Activated T-helper 17 cell treated with anti-CD3 and anti-CD28 coated beads, Interleukin-2, amount 50 U/mL, for 72 hours (primary cell): Measurements from ENCODE around the gene SMIM35. TPM values are rescaled to one million over a fixed set of nuclear protein-coding genes. Genes with fewer than 3 reads are reported as not detected.

ENCODE experiments used
- ATAC-seq: fragments of 150-1000 bp; cut with Tn5 transposase; replicated peaks from 2 replicates; pipeline ENCODE4 v1.10.0; 2021; ENCODE audit warnings: mild to moderate bottlenecking, moderate library complexity
- H3K27ac Mint-ChIP-seq: one replicate; pipeline ENCODE4 v1.8.0; 2022; ENCODE audit warnings: mixed read lengths
- H3K27me3 Mint-ChIP-seq: one replicate; pipeline ENCODE4 v1.8.0; 2022; ENCODE audit warnings: mixed read lengths
- H3K36me3 Mint-ChIP-seq: one replicate; pipeline ENCODE4 v1.8.0; 2022; ENCODE audit warnings: low read depth, mild to moderate bottlenecking, mixed read lengths
- H3K4me1 Mint-ChIP-seq: one replicate; pipeline ENCODE4 v1.8.0; 2022; ENCODE audit warnings: mixed read lengths
- H3K4me3 Mint-ChIP-seq: one replicate; pipeline ENCODE4 v1.8.0; 2022; ENCODE audit warnings: mild to moderate bottlenecking, mixed read lengths
- H3K9me3 Mint-ChIP-seq: one replicate; pipeline ENCODE4 v1.8.0; 2022; ENCODE audit warnings: mixed read lengths
- total RNA-seq, 2 donors: library from RNA; stranded (reverse); gene quantifications; one replicate each; pipeline ENCODE4 v1.2.3, GENCODE V29; 2022

The SMIM35 gene
- total RNA-seq, 2 donors from 2014 or later: not detected

DNA sequence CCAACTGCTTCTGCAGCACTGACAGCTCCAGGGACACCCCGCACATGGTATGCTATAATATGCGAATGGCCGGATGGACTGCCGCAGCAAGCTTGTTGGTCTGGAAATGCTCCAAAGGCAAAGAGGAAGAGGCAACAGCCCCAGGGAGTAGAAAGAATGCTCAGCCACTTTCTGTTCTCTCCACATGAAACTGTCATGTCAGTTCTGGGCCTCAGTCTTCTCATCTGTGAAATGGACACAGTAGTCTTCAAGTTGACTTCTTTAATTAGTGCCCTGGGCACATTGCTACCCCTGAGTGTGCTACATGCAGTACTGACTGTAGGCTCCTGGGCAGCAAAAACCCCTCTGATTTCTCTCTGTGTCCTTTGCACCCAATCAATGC lies 80.6 kb downstream of the SMIM35 start:
- Mint-ChIP-seq H3K36me3 (peaks cover 11% of the 10 kb centered on the region), H3K27me3 (no peaks in the 10 kb centered on the region), H3K27ac (no peak overlapping the region), H3K4me1 (peaks cover 54% of the 10 kb centered on the region), H3K9me3 (peaks cover 7% of the 10 kb centered on the region), H3K4me3 (no peak overlapping the region)
- ATAC-seq: no peak

DNA sequence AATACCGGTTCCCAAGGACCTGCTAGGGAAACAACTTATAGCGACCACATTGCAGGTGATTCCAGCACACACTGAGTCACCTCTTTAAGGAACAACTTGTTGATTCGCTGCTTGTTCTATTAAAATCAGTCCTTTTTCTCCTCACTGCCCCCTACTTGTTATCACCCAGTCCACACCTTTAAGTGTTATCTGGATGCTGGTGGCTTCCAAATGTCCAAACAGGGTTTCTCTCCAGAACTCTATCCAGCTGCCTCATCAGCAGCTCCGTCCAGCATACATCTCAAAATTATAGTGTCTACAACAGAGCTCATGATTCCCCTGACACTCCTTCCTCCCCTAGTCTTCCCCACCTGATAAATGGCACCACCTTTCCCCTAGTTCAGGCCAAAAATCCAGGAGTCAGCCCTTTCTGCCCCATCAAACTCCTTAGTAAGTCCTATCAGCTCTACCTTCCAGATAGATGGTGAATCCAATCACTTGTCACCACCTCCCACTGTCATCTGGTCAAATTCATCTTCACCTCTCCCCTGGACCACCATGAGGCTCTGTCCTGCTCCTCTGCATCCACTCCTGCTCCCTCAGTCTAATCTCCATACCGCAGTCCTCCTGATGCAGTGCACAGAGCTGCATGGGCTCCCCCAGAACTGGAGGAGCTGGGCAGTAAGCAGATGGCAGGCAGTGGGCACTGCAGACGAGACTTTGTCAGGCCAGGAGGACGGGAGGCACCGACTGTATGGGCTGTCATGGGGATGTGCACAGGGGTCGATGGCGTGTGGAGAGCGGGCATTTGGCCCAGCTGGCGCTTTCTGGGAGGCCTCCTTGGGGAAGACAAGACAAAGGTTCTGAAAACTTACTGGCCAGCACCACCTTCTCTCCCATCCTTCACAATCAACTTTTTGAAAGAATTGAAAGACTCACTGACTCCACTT lies 81.3 kb downstream of the SMIM35 start:
- no peak for ATAC-seq
- peaks cover 7% of the 10 kb centered on the region for H3K9me3 Mint-ChIP-seq
- H3K4me1 Mint-ChIP-seq: peaks cover 55% of the 10 kb centered on the region
- H3K4me3 Mint-ChIP-seq: peak overlapping the region; percentile 55
- H3K27ac Mint-ChIP-seq: peak overlapping the region; percentile 89
- peaks cover 13% of the 10 kb centered on the region for H3K36me3 Mint-ChIP-seq
- H3K27me3 Mint-ChIP-seq: no peaks in the 10 kb centered on the region

DNA sequence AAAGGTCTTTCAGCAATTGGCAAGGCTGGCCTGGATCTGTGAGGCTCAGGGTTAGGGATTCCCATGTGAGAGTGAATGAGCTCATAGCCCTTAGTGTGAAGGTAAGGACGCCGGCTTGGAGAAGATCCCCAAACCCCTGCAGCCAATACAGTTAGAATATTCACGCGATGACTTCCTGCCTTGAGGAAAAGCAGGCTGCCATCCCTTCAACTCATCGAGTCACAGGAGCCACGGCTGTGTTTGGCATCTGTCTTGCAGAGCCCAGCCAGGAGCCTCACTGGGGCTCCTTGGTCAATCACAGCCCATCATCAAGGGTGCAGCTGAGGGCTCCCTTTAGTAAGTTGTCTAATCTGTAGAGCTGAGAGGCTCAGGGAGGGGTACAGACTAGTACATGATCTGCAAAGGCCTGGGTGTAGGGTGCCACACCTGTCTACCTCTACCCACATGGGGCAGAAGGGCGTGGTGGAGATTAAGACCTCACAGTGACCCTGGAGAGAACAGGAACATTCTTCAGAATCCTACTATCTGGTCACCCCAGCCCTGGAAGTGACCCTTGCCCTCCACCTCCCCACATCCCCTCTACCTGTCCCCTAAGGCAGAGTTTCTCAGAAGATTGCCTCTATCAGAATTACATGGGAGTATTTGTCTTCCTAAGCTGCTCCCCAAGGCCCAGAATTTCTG lies 82.1 kb downstream of the SMIM35 start:
- Mint-ChIP-seq H3K27ac (peak overlapping the region; percentile 89), H3K9me3 (peaks cover 7% of the 10 kb centered on the region), H3K4me1 (peaks cover 60% of the 10 kb centered on the region), H3K36me3 (peaks cover 21% of the 10 kb centered on the region), H3K27me3 (no peaks in the 10 kb centered on the region), H3K4me3 (peak overlapping the region; percentile 55)
- ATAC-seq: no peak

DNA sequence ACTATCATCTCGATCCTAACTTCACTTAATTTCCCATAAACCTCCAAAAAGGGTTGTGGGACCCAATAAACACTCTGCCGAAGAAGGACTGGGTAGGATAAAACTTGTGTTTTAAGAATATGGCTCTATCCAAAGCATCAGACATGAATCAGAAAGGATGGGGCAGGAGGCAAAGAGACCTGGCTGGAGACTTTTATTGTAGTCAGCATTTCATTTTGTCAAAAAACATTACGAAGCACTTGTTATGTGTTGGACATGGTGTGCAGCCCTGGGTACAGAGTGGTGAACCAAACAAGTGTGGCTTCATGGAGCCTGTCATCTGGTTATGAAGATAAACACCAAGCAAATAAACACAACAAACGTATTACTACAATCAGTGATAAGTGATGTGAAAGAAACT lies 83.3 kb downstream of the SMIM35 start:
- no peaks in the 10 kb centered on the region for H3K27me3 Mint-ChIP-seq
- peak; percentile 2 for ATAC-seq

DNA sequence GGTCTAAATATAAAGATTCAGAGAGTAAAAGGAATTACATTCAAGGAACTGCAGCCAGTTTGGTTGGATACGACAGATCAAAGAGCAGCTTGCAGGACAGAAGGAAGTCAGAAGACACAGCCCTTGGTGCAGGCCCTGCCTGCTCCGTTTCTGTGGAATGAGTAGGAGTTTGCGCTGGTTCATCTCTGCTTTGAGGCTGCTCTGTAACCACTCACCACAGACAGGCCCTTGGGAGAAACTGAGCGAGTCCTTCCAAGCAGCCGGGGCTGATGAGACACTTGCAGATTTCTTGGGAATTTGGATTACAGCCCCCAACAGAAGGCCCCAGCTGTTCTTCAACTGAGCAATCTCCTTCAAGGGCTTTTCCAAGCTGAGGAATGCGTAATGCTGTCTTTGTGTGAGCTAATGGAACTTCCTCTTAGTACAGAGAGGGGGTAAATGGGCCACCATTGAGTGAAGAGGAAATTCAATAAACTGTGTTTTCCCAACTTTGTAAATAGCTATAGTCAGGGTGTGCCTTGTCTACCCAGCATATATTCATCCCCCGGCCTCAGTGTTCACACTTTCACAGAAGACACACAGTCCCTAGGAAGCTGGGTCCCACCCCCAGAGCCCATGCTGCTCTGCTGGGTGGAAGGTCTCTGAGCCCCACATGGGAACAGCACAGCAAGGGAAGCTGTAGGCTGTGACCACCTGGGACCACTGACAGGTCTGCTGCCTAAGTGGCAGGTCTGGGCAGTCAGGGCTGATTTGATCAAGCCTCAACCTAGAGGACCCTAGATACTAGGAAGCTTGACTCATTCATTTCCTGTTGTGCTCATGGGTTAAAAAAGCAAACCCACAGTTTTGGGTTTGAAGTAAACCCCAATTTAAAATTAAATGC lies 84.0 kb downstream of the SMIM35 start:
- Mint-ChIP-seq H3K4me3 (peak overlapping the region; percentile 55), H3K9me3 (no peaks in the 10 kb centered on the region), H3K27ac (peak overlapping the region; percentile 89), H3K27me3 (no peaks in the 10 kb centered on the region), H3K36me3 (peaks cover 40% of the 10 kb centered on the region), H3K4me1 (peaks cover 57% of the 10 kb centered on the region)
- ATAC-seq: peak; percentile 70

More for the DNA sequence above, 83.3 kb downstream of the SMIM35 start:
- Mint-ChIP-seq H3K36me3 (peaks cover 34% of the 10 kb centered on the region), H3K27ac (peak overlapping the region; percentile 89), H3K4me1 (peaks cover 57% of the 10 kb centered on the region), H3K9me3 (peaks cover 3% of the 10 kb centered on the region), H3K4me3 (peak overlapping the region; percentile 55)

DNA sequence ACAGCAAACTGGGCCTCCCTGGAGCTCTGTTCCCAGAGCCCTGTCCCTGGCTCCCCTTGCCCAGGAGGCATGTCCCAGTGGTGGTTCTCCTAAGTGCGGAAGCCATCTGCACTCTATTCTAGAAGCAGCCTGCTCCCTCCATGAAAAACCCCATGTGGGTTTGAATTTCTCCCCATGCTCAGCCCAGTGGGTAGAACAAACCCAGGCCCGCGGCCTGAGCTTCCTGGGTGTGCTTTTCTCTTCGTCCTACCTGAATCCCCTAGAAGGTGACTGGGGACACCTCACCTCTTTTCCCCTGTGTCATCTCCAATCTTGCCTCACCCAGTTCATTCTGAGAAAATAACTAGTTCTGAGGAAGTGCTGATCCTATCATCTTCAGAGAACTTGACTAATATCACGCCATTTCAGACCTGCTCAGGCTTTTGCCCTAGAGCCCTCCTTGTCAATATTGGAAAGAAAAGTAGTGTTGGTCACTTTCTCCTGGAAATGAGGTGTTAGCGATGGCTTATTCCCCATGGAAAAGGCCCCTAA lies 84.7 kb downstream of the SMIM35 start:
- H3K4me3 Mint-ChIP-seq: peak overlapping the region; percentile 55
- H3K27ac Mint-ChIP-seq: peak overlapping the region; percentile 89
- no peaks in the 10 kb centered on the region for H3K27me3 Mint-ChIP-seq
- peaks cover 47% of the 10 kb centered on the region for H3K36me3 Mint-ChIP-seq
- no peaks in the 10 kb centered on the region for H3K9me3 Mint-ChIP-seq
- peak; percentile 67 for ATAC-seq
- H3K4me1 Mint-ChIP-seq: peaks cover 59% of the 10 kb centered on the region

DNA sequence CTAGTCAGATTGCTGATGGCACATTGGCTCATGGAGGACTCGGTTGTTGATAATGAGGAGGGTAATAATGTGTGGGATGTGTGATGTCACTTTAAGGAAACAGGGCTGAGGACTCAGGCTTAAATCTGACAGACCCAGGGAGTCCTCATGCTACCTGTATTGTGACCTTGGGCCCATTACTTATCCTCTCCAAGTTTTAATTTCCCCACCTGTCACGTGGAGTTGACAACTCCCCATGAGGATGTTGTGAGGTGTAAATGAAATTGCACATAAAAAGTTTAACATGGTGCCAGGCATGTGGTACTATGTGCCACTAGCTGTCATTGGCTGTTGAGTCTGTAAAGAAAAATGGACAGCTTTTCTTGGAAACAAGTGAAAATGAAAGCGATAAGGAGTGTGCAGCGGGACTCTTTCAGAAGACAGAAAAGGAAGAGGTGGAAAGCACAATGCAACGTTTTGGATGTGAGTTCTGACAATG lies 85.2 kb downstream of the SMIM35 start:
- ATAC-seq: peak; percentile 20
- peaks cover 60% of the 10 kb centered on the region for H3K4me1 Mint-ChIP-seq
- peak overlapping the region; percentile 89 for H3K27ac Mint-ChIP-seq
- no peaks in the 10 kb centered on the region for H3K9me3 Mint-ChIP-seq
- peak overlapping the region; percentile 55 for H3K4me3 Mint-ChIP-seq
- peaks cover 53% of the 10 kb centered on the region for H3K36me3 Mint-ChIP-seq
- H3K27me3 Mint-ChIP-seq: no peaks in the 10 kb centered on the region

DNA sequence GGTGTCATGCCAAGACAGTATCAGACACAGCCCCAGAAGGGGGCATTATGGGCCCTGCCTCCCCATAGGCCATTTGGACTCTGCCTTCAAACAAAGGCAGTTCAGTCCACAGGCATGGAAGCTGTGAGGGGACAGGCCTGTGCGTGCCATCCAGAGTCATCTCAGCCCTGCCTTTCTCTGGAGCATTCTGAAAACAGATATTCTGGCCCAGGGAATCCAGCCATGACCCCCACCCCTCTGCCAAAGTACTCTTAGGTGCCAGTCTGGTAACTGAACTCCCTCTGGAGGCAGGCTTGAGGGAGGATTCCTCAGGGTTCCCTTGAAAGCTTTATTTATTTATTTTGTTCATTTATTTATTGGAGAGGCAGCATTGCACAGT lies 85.9 kb downstream of the SMIM35 start:
- peak overlapping the region; percentile 89 for H3K27ac Mint-ChIP-seq
- no peaks in the 10 kb centered on the region for H3K9me3 Mint-ChIP-seq
- H3K27me3 Mint-ChIP-seq: no peaks in the 10 kb centered on the region
- peaks cover 65% of the 10 kb centered on the region for H3K4me1 Mint-ChIP-seq
- no peak for ATAC-seq
- peaks cover 60% of the 10 kb centered on the region for H3K36me3 Mint-ChIP-seq
- peak overlapping the region; percentile 55 for H3K4me3 Mint-ChIP-seq

DNA sequence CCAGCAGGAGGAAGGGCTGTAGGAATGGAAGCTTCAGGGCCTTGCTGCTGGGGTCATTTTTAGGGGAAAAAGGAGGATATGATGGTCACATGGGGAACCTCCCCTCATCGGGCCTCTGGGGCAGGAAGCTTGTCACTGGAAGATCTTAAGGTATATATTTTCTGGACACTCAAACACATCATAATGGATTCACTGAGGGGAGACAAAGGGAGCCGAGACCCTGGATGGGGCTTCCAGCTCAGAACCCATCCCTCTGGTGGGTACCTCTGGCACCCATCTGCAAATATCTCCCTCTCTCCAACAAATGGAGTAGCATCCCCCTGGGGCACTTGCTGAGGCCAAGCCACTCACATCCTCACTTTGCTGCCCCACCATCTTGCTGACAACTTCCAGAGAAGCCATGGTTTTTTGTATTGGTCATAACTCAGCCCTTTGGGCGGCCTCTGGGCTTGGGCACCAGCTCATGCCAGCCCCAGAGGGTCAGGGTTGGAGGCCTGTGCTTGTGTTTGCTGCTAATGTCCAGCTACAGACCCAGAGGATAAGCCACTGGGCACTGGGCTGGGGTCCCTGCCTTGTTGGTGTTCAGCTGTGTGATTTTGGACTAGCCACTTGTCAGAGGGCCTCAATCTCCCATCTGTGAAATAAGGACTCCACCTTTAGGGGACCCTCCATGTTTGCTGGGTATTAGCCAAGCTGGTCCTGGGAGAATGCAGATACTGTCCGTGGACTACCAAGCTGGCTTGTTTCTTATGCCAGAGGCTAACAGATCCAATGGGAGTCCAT lies 86.5 kb downstream of the SMIM35 start:
- Mint-ChIP-seq H3K36me3 (peaks cover 65% of the 10 kb centered on the region), H3K27me3 (no peaks in the 10 kb centered on the region), H3K27ac (peak overlapping the region; percentile 89), H3K4me3 (peak overlapping the region; percentile 55), H3K4me1 (peaks cover 61% of the 10 kb centered on the region), H3K9me3 (no peaks in the 10 kb centered on the region)
- ATAC-seq: no peak

DNA sequence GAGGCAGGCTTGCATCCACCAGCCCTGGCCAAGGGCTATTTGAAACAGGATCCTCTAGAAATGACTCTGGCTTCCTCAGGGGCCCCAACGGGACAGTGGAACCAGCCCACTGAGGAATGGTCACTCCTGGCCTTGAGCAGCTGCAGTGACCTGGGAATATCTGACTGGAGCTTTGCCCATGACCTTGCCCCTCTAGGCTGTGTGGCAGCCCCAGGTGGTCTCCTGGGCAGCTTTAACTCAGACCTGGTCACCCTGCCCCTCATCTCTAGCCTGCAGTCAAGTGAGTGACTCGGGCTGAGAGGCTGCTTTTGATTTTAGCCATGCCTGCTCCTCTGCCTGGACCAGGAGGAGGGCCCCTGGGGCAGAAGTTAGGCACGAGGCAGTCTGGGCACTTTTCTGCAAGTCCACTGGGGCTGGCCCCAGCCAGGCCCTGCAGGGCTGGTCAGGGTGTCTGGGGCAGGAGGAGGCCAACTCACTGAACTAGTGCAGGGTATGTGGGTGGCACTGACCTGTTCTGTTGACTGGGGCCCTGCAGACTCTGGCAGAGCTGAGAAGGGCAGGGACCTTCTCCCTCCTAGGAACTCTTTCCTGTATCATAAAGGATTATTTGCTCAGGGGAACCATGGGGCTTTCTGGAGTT lies 87.3 kb downstream of the SMIM35 start:
- no peak for ATAC-seq
- Mint-ChIP-seq H3K4me1 (peaks cover 60% of the 10 kb centered on the region), H3K9me3 (no peaks in the 10 kb centered on the region), H3K27ac (peak overlapping the region; percentile 89), H3K36me3 (peaks cover 73% of the 10 kb centered on the region), H3K27me3 (no peaks in the 10 kb centered on the region), H3K4me3 (peak overlapping the region; percentile 55)

DNA sequence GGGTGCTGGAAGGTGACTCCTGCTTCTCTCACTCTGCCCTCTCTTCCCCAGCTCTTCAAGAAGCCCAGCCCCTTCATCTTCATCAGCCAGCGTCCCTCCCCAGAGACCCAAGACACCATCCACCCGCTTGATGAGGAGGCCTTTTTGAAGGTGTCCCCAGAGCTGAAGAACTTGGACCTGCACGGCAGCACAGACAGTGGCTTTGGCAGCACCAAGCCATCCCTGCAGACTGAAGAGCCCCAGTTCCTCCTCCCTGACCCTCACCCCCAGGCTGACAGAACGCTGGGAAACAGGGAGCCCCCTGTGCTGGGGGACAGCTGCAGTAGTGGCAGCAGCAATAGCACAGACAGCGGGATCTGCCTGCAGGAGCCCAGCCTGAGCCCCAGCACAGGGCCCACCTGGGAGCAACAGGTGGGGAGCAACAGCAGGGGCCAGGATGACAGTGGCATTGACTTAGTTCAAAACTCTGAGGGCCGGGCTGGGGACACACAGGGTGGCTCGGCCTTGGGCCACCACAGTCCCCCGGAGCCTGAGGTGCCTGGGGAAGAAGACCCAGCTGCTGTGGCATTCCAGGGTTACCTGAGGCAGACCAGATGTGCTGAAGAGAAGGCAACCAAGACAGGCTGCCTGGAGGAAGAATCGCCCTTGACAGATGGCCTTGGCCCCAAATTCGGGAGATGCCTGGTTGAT lies 88.0 kb downstream of the SMIM35 start:
- Mint-ChIP-seq H3K27me3 (no peaks in the 10 kb centered on the region), H3K4me1 (peaks cover 54% of the 10 kb centered on the region), H3K36me3 (peaks cover 80% of the 10 kb centered on the region), H3K27ac (peak overlapping the region; percentile 78), H3K9me3 (no peaks in the 10 kb centered on the region), H3K4me3 (peak overlapping the region; percentile 54)
- ATAC-seq: no peak

DNA sequence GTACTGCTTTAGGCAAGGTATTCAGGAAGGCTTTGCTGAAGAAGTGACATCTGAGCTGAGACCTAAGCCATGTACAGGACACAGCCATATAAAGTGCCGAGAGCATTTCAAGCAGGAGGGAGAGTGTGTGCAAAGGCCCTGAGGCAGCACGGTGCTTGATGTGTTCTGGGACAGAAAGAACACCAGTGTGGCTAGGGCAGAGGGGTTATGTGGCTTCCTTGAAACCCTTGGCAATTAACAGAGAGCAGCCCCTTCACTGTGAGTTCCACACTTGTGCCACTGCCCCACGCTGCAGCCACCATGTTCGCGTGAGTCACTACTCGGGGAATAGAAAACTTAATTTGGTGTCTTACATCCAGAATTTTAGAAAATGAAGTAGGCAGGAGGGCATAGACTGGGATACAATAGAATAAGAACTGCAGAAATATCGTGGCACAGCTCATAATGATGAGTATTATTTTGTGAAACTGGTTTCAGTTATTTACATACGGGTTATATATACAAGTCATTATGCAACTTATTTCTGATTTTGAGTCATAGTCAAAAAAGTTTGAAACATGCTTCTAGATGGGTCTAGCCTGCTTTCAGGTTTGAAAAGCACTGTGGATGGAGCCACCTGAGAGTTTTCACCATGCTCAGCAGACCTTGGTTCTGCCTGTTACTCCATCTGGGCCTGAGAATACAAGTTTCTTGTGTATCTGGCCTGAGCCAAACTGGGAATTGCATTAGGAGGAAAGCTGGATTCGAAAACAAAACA lies 88.8 kb downstream of the SMIM35 start:
- H3K36me3 Mint-ChIP-seq: peaks cover 88% of the 10 kb centered on the region
- peak overlapping the region; percentile 78 for H3K27ac Mint-ChIP-seq
- H3K9me3 Mint-ChIP-seq: no peaks in the 10 kb centered on the region
- peak overlapping the region; percentile 54 for H3K4me3 Mint-ChIP-seq
- peak; percentile 45 for ATAC-seq
- peaks cover 46% of the 10 kb centered on the region for H3K4me1 Mint-ChIP-seq
- no peaks in the 10 kb centered on the region for H3K27me3 Mint-ChIP-seq
